ENCODE data around the gene POLE4. TPM values are rescaled to one million over a fixed set of nuclear protein-coding genes. Genes with fewer than 3 reads are reported as not detected.
A peak's percentile ranks its signal among the peaks of the same experiment; 100 is the strongest.

Gene POLE4, protein sequence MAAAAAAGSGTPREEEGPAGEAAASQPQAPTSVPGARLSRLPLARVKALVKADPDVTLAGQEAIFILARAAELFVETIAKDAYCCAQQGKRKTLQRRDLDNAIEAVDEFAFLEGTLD
- 100 to 1,000 TPM in 1 of 4 donors, 10 to 100 TPM in 3; 27.5 to 339 (median 46.0) TPM for total RNA-seq

- no peaks in the 10 kb centered on the region for H3K9me3 ChIP-seq
- intact Hi-C loops (cut with DNase I; ENCODE audit: low total_unique reads) (no loop called here), in situ Hi-C loops (cut with MboI; ENCODE audit: low pct_ligation_motif_present in 1 of 4, low pct_unique_long_range_greater_than_20kb in 1 of 4, low sequenced_read_pairs in 3 of 4) (no loop called here)
- WGBS, 2 donors (ENCODE audit: low coverage in 1 of 2): 0 to 1% methylated on average over 18 to 50 of the region's 81 CpGs
- peaks cover 3 to 18% (median 11%) of the 10 kb centered on the region in 4 donors for H3K4me1 ChIP-seq
- no peaks in the 10 kb centered on the region for H3K27me3 ChIP-seq
- no peaks in the 10 kb centered on the region for H3K36me3 ChIP-seq
- H3K27ac ChIP-seq: peak within 1 kb of the TSS; percentile 90 to 95 (median 92)
- DNase-seq: peak; percentile 96
- H3K4me3 ChIP-seq: peak within 1 kb of the TSS; percentile 53 to 73 (median 59)
- TF ChIP-seq POLR2A (IDR thresholded peaks at IDR 0.05): peak; percentile 87
- TF ChIP-seq EP300 (IDR thresholded peaks at IDR 0.05; ENCODE audit: low read depth): no peak
- TF ChIP-seq POLR2AphosphoS5 (IDR thresholded peaks at IDR 0.05): peak; percentile 47 to 91 (median 90)
Measured at GRCh38 chr2:74958274-74959105, at the start of gene POLE4. TSS of gene POLE4 (plus strand) at chr2:74958643. CDS start at chr2:74958680, 37 bp downstream.

GRCh38 chr2:74908748-74909444 is 49.5 kb upstream of the POLE4 start:
- intact Hi-C loops (cut with DNase I; ENCODE audit: low total_unique reads): no loop called here
- H3K36me3 ChIP-seq: no peaks in the 10 kb centered on the region
- TF ChIP-seq POLR2A (IDR thresholded peaks at IDR 0.05) (no peak), EP300 (IDR thresholded peaks at IDR 0.05; ENCODE audit: low read depth) (no peak), POLR2AphosphoS5 (IDR thresholded peaks at IDR 0.05) (no peak), CTCF (IDR thresholded peaks at IDR 0.05) (no peak)
- DNase-seq: peak; percentile 70
- WGBS, 2 donors (ENCODE audit: low coverage in 1 of 2): 27 to 30% methylated on average over 4 to 31 of the region's 31 CpGs
- no peaks in the 10 kb centered on the region for H3K9me3 ChIP-seq
- no peak overlapping the region for H3K27ac ChIP-seq
- in situ Hi-C loops (cut with MboI; ENCODE audit: low pct_ligation_motif_present in 1 of 4, low pct_unique_long_range_greater_than_20kb in 1 of 4, low sequenced_read_pairs in 3 of 4): loop anchor here (25.0 kb wide), 2 partner anchors 503 to 703 kb away; no protein-coding TSS in a partner anchor
- H3K4me1 ChIP-seq: no peaks in the 10 kb centered on the region
- H3K27me3 ChIP-seq: peaks cover 21% of the 10 kb centered on the region
- peak overlapping the region in 1 of 4 donors; percentile 0 for H3K4me3 ChIP-seq

DNA sequence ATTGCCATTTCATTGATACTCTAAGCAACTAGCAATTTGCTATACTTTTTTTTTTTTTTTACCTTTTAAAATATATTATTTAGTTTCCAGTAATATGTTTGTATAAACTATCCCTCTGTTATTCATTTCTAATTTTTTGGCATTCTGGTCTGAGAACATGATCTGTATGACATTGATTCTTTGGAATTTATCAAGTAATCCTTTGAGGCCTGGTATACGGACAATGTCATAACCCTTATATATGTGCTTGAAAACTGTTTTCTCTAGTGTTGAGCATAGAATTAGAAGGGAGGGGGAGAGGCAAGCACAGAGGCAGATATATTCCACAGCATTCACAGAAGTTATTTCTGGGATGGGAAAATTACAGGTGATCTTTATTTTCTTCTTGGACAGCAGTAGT is 48.2 kb upstream of the POLE4 start:
- no peak overlapping the region for H3K27ac ChIP-seq
- in situ Hi-C loops (cut with MboI; ENCODE audit: low pct_ligation_motif_present in 1 of 4, low pct_unique_long_range_greater_than_20kb in 1 of 4, low sequenced_read_pairs in 3 of 4): loop anchor here (10.0 to 25.0 kb wide), 3 partner anchors 495 to 702 kb away; no protein-coding TSS in a partner anchor

DNA sequence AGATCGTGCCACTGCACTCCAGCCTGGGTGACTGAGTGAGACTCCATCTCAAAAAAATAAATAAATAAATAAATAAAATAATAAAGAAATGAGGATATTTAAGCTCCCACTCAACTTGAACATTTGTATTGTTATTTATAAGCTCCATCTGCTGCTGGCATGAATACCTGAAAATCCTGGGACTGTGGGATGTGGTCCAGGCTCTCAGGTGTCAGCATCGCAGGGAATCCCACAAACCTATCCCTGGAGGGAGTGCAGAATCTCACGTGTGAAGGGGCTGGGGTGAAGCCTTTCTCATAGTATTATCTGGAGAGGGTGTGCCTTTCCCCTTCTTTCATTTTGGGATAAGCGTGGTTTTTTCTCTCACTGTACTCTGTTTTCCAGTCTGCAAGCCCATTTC is 47.4 kb upstream of the POLE4 start:
- WGBS, 2 donors (ENCODE audit: low coverage in 1 of 2): 47 to 57% methylated on average over 4 of the region's 4 CpGs
- Histone ChIP-seq H3K4me1 (no peaks in the 10 kb centered on the region), H3K36me3 (no peaks in the 10 kb centered on the region), H3K9me3 (no peaks in the 10 kb centered on the region), H3K27ac (no peak overlapping the region), H3K4me3 (no peak overlapping the region), H3K27me3 (peaks cover 21% of the 10 kb centered on the region)
- DNase-seq: no peak
- TF ChIP-seq POLR2AphosphoS5 (IDR thresholded peaks at IDR 0.05) (no peak), CTCF (IDR thresholded peaks at IDR 0.05) (no peak), POLR2A (IDR thresholded peaks at IDR 0.05) (no peak), EP300 (IDR thresholded peaks at IDR 0.05; ENCODE audit: low read depth) (no peak)
- in situ Hi-C loops (cut with MboI; ENCODE audit: low pct_ligation_motif_present in 1 of 4, low pct_unique_long_range_greater_than_20kb in 1 of 4, low sequenced_read_pairs in 3 of 4): loop anchor here (10.0 to 25.0 kb wide), 3 partner anchors 494 to 701 kb away; no protein-coding TSS in a partner anchor
- intact Hi-C loops (cut with DNase I; ENCODE audit: low total_unique reads): no loop called here

More for the DNA sequence above, 48.2 kb upstream of the POLE4 start:
- no peak overlapping the region for H3K4me3 ChIP-seq
- intact Hi-C loops (cut with DNase I; ENCODE audit: low total_unique reads): no loop called here
- H3K27me3 ChIP-seq: peaks cover 21% of the 10 kb centered on the region
- DNase-seq: no peak
- 91 to 96% methylated on average over 1 of the region's 1 CpG for WGBS, 2 donors (ENCODE audit: low coverage in 1 of 2)
- no peaks in the 10 kb centered on the region for H3K4me1 ChIP-seq
- TF ChIP-seq POLR2A (IDR thresholded peaks at IDR 0.05) (no peak), POLR2AphosphoS5 (IDR thresholded peaks at IDR 0.05) (no peak), EP300 (IDR thresholded peaks at IDR 0.05; ENCODE audit: low read depth) (no peak)
- H3K36me3 ChIP-seq: no peaks in the 10 kb centered on the region
- H3K9me3 ChIP-seq: no peaks in the 10 kb centered on the region

Data from transverse colon (tissue), 4 donors.